ENCODE measurements around the gene FRRS1L.

DNA sequence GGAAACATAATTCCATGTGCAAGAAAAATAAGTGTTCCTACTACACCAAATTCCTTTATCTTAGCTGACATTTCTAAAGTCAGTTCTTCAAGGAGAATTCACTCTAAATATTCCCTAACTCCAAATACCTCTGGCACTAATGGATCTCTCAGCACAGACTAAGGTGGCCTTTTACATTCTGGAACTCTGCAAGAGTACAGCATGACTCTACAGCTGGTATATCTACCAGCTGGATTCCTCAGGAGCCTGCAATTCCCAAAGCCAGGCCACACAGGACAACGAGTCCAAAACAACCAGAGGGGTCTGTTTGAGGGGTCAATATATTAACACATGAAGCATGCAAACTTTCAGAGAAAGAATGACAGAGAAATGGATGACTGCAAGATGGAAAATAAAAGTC, 74.5 kb downstream of the FRRS1L start:
- TF ChIP-seq CTCF (IDR thresholded peaks at IDR 0.05; ENCODE audit: insufficient read depth, low read depth, low read length) (no peak), EZH2 (IDR thresholded peaks at IDR 0.05; ENCODE audit: insufficient read depth, low read length) (no peak)

Measured in astrocyte (in vitro differentiated cells and primary cell).